GM10847 (cell line): Measurements from ENCODE around the gene PLCB4.

Experiments
- POLR2A ChIP-seq: IDR thresholded peaks from 2 replicates; pipeline ENCODE4 v1.6.1; 2011; ENCODE audit not compliant: insufficient read length; ENCODE audit errors: extremely low read depth

The PLCB4 gene

GRCh38 chr20:9300534-9300933, 231.6 kb downstream of the PLCB4 start:
- TF ChIP-seq POLR2A = no peak

- no peak for TF ChIP-seq POLR2A
Observed at GRCh38 chr20:9301129-9302090, 232.5 kb downstream of the PLCB4 start.

GRCh38 chr20:9302091-9302462, 233.2 kb downstream of the PLCB4 start:
- TF ChIP-seq POLR2A = no peak

- no peak for TF ChIP-seq POLR2A
Observed at GRCh38 chr20:9306521-9306920, 237.6 kb downstream of the PLCB4 start.

GRCh38 chr20:9308056-9308455, 239.2 kb downstream of the PLCB4 start:
- no peak for TF ChIP-seq POLR2A

- TF ChIP-seq POLR2A = no peak
Observed at GRCh38 chr20:9311132-9311531, 242.2 kb downstream of the PLCB4 start.

- TF ChIP-seq POLR2A = no peak
Observed at GRCh38 chr20:9319687-9320384, 250.9 kb downstream of the PLCB4 start.

GRCh38 chr20:9321007-9321406, 252.1 kb downstream of the PLCB4 start:
- no peak for TF ChIP-seq POLR2A

GRCh38 chr20:9322661-9323060, 253.8 kb downstream of the PLCB4 start:
- TF ChIP-seq POLR2A = no peak

- TF ChIP-seq POLR2A = no peak
Observed at GRCh38 chr20:9323622-9324021, 254.7 kb downstream of the PLCB4 start.

GRCh38 chr20:9329355-9330101, 260.6 kb downstream of the PLCB4 start:
- TF ChIP-seq POLR2A = no peak

- TF ChIP-seq POLR2A = no peak
Observed at GRCh38 chr20:9330151-9330550, 261.3 kb downstream of the PLCB4 start.

- no peak for TF ChIP-seq POLR2A
Observed at GRCh38 chr20:9331707-9332435, 263.0 kb downstream of the PLCB4 start.

- TF ChIP-seq POLR2A = no peak
Observed at GRCh38 chr20:9332791-9333479, 264.0 kb downstream of the PLCB4 start.
